Anterior cingulate cortex (tissue), 58 donors: ENCODE measurements around the gene CLEC3A.
"Not testable (repeated sequence)": the region's sequence is repeated elsewhere in the genome, so short reads cannot be mapped to it uniquely, and the experiment has no call there.

Source experiments
- DNase-seq, 58 donors: peaks; one replicate each; lab custom pipeline; 2025; lab: John Stamatoyannopoulos, UW

Gene CLEC3A

GRCh38 chr16:78022347-78023060, at the start of gene CLEC3A:
Gene CLEC3A (plus strand): TSS chr16:78022548. CDS start chr16:78022627, 79 bp downstream.
- DNase-seq = peak in 1 of 58 donors; percentile 3

- DNase-seq = no peak
Measured at GRCh38 chr16:77974883-77975282, 47.5 kb upstream of the CLEC3A start.

GRCh38 chr16:77975942-77976341, 46.4 kb upstream of the CLEC3A start:
- DNase-seq = no peak

- DNase-seq = no peak
Measured at GRCh38 chr16:77977339-77977738, 45.0 kb upstream of the CLEC3A start.

- DNase-seq = no peak
Measured at GRCh38 chr16:77985111-77985510, 37.2 kb upstream of the CLEC3A start.

- peak in 13 of 58 donors; percentile 6 to 60 (median 20) for DNase-seq
Measured at GRCh38 chr16:77986011-77986740, 36.2 kb upstream of the CLEC3A start.

- DNase-seq = no peak
Measured at GRCh38 chr16:77987810-77988209, 34.5 kb upstream of the CLEC3A start.

- no peak for DNase-seq
Measured at GRCh38 chr16:77989846-77990245, 32.5 kb upstream of the CLEC3A start.

- no peak for DNase-seq
Measured at GRCh38 chr16:77991701-77992100, 30.6 kb upstream of the CLEC3A start.

GRCh38 chr16:77992381-77992780, 30.0 kb upstream of the CLEC3A start:
- not testable (repeated sequence) for DNase-seq

GRCh38 chr16:77993111-77993985, 29.0 kb upstream of the CLEC3A start:
- peak in 12 of 58 donors; percentile 0 to 24 (median 7) for DNase-seq

- DNase-seq = no peak
Measured at GRCh38 chr16:77995843-77996455, 26.4 kb upstream of the CLEC3A start.

- DNase-seq = no peak
Measured at GRCh38 chr16:77998350-77999023, 23.9 kb upstream of the CLEC3A start.

- no peak for DNase-seq
Measured at GRCh38 chr16:78001451-78002025, 20.8 kb upstream of the CLEC3A start.

GRCh38 chr16:78002915-78003538, 19.3 kb upstream of the CLEC3A start:
- peak in 56 of 58 donors; percentile 3 to 87 (median 56) for DNase-seq

- no peak for DNase-seq
Measured at GRCh38 chr16:78004517-78004916, 17.8 kb upstream of the CLEC3A start.

GRCh38 chr16:78005881-78006280, 16.5 kb upstream of the CLEC3A start:
- no peak for DNase-seq

- no peak for DNase-seq
Measured at GRCh38 chr16:78007121-78007520, 15.2 kb upstream of the CLEC3A start.

- DNase-seq = no peak
Measured at GRCh38 chr16:78024159-78024558, 1.8 kb downstream of the CLEC3A start.
